ENCODE results near the gene CCDC3.

GRCh38 chr10:12941966-12942365 lies 59.5 kb downstream of the CCDC3 start:
- TF ChIP-seq CTCF (IDR thresholded peaks at IDR 0.05; ENCODE audit: low read length) (no peak), EZH2 (optimal IDR thresholded peaks at IDR 0.05; ENCODE audit: low read depth, low read length) (no peak)
